GM12878 (cell line): ENCODE data around the gene B3GALNT2. TPM values are rescaled to one million over a fixed set of nuclear protein-coding genes. Genes with fewer than 3 reads are reported as not detected.

ENCODE experiments used
- ATAC-seq: fragments of 200-7000 bp; cut with Tn5 transposase; 3 replicates; pipeline ENCODE4 v1.9.1; 2020; ENCODE audit warnings: mild to moderate bottlenecking, moderate library complexity
- BruUV-seq: library from RNA; stranded (reverse); fragments of 400-500 nt; replicated peaks from 2 replicates; lab custom pipeline; 2021; lab: Mats Ljungman, UMichigan
- CTCF ChIA-PET: fragments of 300-600 bp; sonication (Branson Sonifier 250); formaldehyde crosslinking; extraction: SDS; loops from one replicate; lab custom pipeline; 2021; ENCODE audit warnings: inconsistent platforms; lab: Yijun Ruan, JAX
- POLR2A ChIA-PET: fragments of 350-600 bp; formaldehyde crosslinking; extraction: SDS; loops from one replicate; lab custom pipeline; 2021; ENCODE audit warnings: inconsistent platforms; lab: Charles Lee
- RAD21 ChIA-PET: fragments of 300-600 bp; sonication (Branson Sonifier 250); formaldehyde crosslinking; loops from one replicate; lab custom pipeline; 2023; ENCODE audit warnings: antibody characterized with exemption; ENCODE audit not compliant: unreplicated experiment; lab: Charles Lee
- SMC1A ChIA-PET: fragments of 300-600 bp; sonication (Branson Sonifier 250); formaldehyde crosslinking; loops from one replicate; lab custom pipeline; 2023; ENCODE audit not compliant: unreplicated experiment, uncharacterized antibody; lab: Charles Lee
- DNase-seq: peaks from one replicate; pipeline ENCODE4 v3.0.0-alpha.2; 2011; ENCODE audit warnings: low read depth, low spot score
- FAIRE-seq: peaks from 3 replicates; lab custom pipeline; 2011; peaks lifted over from hg19 to GRCh38; lab: Jason Lieb, UNC
- H2AFZ ChIP-seq: 2 replicates; pipeline ENCODE4 v1.6.0; 2011; ENCODE audit warnings: low read depth, low read length, control low read depth; ENCODE audit not compliant: control insufficient read depth
- H3K27ac ChIP-seq: 2 replicates; pipeline ENCODE4 v1.5.1; 2011; ENCODE audit warnings: control low read depth; ENCODE audit not compliant: control insufficient read depth, insufficient read depth
- H3K27me3 ChIP-seq, 2 experiments: replicated peaks in 1 of 2; 2 replicates each; pipeline versions ENCODE4 v1.6.0 to v1.6.1; 2011; ENCODE audit warnings: low read length in 1 of 2; ENCODE audit not compliant: control insufficient read depth in 2 of 2, insufficient read depth in 2 of 2
- H3K36me3 ChIP-seq, 2 experiments: 2 replicates each; pipeline ENCODE4 v1.5.1; 2011; ENCODE audit warnings: low read length in 1 of 2; ENCODE audit not compliant: control insufficient read depth in 2 of 2, insufficient read depth in 2 of 2
- H3K4me1 ChIP-seq: 2 replicates; pipeline ENCODE4 v1.6.1; 2011; ENCODE audit warnings: mild to moderate bottlenecking, low read length, moderate library complexity, mixed read lengths; ENCODE audit not compliant: control insufficient read depth, insufficient read depth
- H3K4me2 ChIP-seq: 2 replicates; pipeline ENCODE4 v1.6.0; 2011; ENCODE audit warnings: control low read depth; ENCODE audit not compliant: control insufficient read depth, insufficient read depth
- H3K4me3 ChIP-seq: fragments of 200-600 bp; sonication (generic); 2 replicates; pipeline ENCODE4 v1.5.1; 2016
- H3K79me2 ChIP-seq: 2 replicates; pipeline ENCODE4 v1.6.0; 2011; ENCODE audit warnings: low read length; ENCODE audit not compliant: control insufficient read depth, insufficient read depth
- H3K9ac ChIP-seq: 2 replicates; pipeline ENCODE4 v1.8.0; 2011; ENCODE audit warnings: low read length, control low read depth, mixed read lengths; ENCODE audit not compliant: control insufficient read depth, insufficient read depth
- H3K9me3 ChIP-seq: replicated peaks from 3 replicates; pipeline ENCODE4 v1.5.1; 2011; ENCODE audit warnings: mild to moderate bottlenecking, low read length; ENCODE audit not compliant: control insufficient read depth, insufficient read depth
- H4K20me1 ChIP-seq: 2 replicates; pipeline ENCODE4 v1.6.0; 2011; ENCODE audit not compliant: control insufficient read depth, insufficient read depth
- DPF2 ChIP-seq: fragments of 450-650 bp; IDR thresholded peaks from 2 replicates; pipeline ENCODE4 v1.6.1; 2017; ENCODE audit warnings: mild to moderate bottlenecking
- FOXM1 ChIP-seq: IDR thresholded peaks from 2 replicates; pipeline ENCODE4 v1.6.1; 2012; ENCODE audit warnings: low read depth, mild to moderate bottlenecking, inconsistent platforms, low read length, moderate library complexity
- LARP7 ChIP-seq: fragments of 450-650 bp; IDR thresholded peaks from 2 replicates; pipeline ENCODE4 v1.6.1; 2017; ENCODE audit warnings: mild to moderate bottlenecking
- MTA2 ChIP-seq: fragments of 450-650 bp; IDR thresholded peaks from 2 replicates; pipeline ENCODE4 v1.6.1; 2016; ENCODE audit warnings: low read depth, mild to moderate bottlenecking, moderate library complexity
- SP1 ChIP-seq: IDR thresholded peaks from one replicate; pipeline ENCODE4 v1.6.1; 2011; ENCODE audit warnings: low read depth, low read length
- STAT1 ChIP-seq: fragments of 450-650 bp; conservative IDR thresholded peaks from 2 replicates; pipeline ENCODE4 v1.6.1; 2014; ENCODE audit warnings: antibody characterized with exemption, mild to moderate bottlenecking
- SUPT20H ChIP-seq: IDR thresholded peaks from 2 replicates; pipeline ENCODE4 v1.6.1; 2011; ENCODE audit warnings: low read depth, mild to moderate bottlenecking, low read length, moderate library complexity, borderline replicate concordance; ENCODE audit not compliant: control insufficient read depth
- ZNF207 ChIP-seq: fragments of 450-650 bp; IDR thresholded peaks from 2 replicates; pipeline ENCODE4 v1.6.1; 2014; ENCODE audit warnings: antibody characterized with exemption, mild to moderate bottlenecking, borderline replicate concordance
- ZSCAN29 ChIP-seq: fragments of 450-650 bp; IDR thresholded peaks from 2 replicates; pipeline ENCODE4 v1.6.1; 2017; ENCODE audit warnings: mild to moderate bottlenecking, moderate library complexity
- WGBS: methylation state at CpG from one replicate; pipeline ENCODE4 v1.1.6; 2016; ENCODE audit warnings: low lambda C conversion rate; ENCODE audit not compliant: insufficient replicate concordance, insufficient coverage; ENCODE audit errors: missing lambda C conversion rate; 5-methylcytosine and 5-hydroxymethylcytosine counted together
- in situ Hi-C: fragments of 300-500 bp; cut with MboI; formaldehyde crosslinking; loops from 9 replicates; pipeline ENCODE4 v1.14.3; 2018; ENCODE audit warnings: mixed read lengths
- intact Hi-C: fragments of 100-400 bp; cut with micrococcal nuclease; formaldehyde crosslinking; loops from one replicate; pipeline ENCODE4 v1.14.2; 2022; ENCODE audit not compliant: unreplicated experiment
- polyA plus RNA-seq, 11 experiments: library from polyadenylated mRNA; depleted of rRNA in 4 of 11; unstranded in 6 of 11; stranded (reverse) in 5 of 11; fragments of >200 nt; fragmentation: Nextera tagmentation in 4 of 11; fragmentation: Illumina TruSeq in 1 of 11; extraction: Ambion mirVana in 4 of 11; extraction: Trizol in 1 of 11; gene quantifications; 1 replicate in 1 of 11; 2 replicates in 10 of 11; pipeline versions ENCODE4 v1.2.1 to v1.2.3, GENCODE V29; 2011 to 2016; ENCODE audit warnings: inconsistent platforms in 2 of 11, missing spikeins in 2 of 11, low read depth in 1 of 11
- total RNA-seq, 4 experiments: library from RNA; depleted of rRNA in 3 of 4; stranded (reverse); fragments of >200 nt in 3 of 4; fragmentation: Illumina TruSeq in 1 of 4; extraction: Trizol in 1 of 4; gene quantifications; 2 replicates each; pipeline versions ENCODE4 v1.2.1 to v1.2.3, GENCODE V29; 2013 to 2021
- TF ChIP-seq, protein P1 (sequence below): IDR thresholded peaks from 2 replicates; pipeline ENCODE4 v1.6.1; 2012; ENCODE audit warnings: low read depth, low read length, improper control_type of control experiment
- TF ChIP-seq, protein P2 (sequence below): fragments of 450-650 bp; IDR thresholded peaks from 2 replicates; pipeline ENCODE4 v1.6.1; 2017; ENCODE audit warnings: mild to moderate bottlenecking
- TF ChIP-seq, protein P3 (sequence below): IDR thresholded peaks from 2 replicates; pipeline ENCODE4 v1.6.1; 2012; ENCODE audit warnings: mild to moderate bottlenecking, low read depth, low read length

B3GALNT2 gene
- total and polyA plus RNA-seq, 10 of the 15 experiments (the other 5 are each of a cell fraction or from before 2014, with no cell fraction given), result 0.77 to 19.7 (median 12.7) TPM

DNA sequence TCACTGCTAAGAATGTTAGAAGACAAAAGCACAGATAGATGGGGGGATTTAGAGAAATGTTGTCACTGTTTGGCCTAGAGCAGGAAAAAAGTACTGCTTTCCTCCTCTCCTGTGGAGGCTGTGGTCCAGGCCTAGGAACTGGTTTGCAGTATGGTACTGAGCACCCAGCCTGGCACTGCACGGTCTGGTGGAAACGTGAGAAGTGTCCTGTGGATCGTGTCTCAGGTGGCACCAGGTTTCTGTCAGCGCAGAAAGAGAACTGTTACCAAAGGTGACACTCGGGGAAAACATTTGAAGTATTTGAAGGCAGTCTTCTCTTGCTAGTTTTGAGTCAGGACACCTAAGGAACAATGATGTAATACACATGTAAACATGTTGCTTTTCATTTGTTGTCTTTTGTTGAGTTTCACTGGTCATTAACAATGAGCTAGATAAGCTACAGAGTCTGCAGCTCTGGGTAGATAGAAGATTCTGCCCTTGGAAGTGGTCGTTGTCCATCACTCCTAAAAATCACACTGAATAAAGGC lies 63.0 kb downstream of the B3GALNT2 start:
- intact Hi-C loops (no loop called here), in situ Hi-C loops (no loop called here)
- no peaks in the 10 kb centered on the region for H3K27me3 ChIP-seq
- H3K36me3 ChIP-seq, result peaks cover 7 to 22% of the 10 kb centered on the region in 2 experiments
- ChIA-PET CTCF (interaction anchor here (0.6 to 1.5 kb wide), 2 partner anchors 25 to 182 kb away, joined by 3 to 6 read pairs; no protein-coding TSS in a partner anchor), SMC1A (no interaction called here), RAD21 (no interaction called here), POLR2A (no interaction called here)
- H3K4me3 ChIP-seq, result no peak overlapping the region
- H2AFZ ChIP-seq, result no peak overlapping the region
- no TSS peak for BruUV-seq
- H3K27ac ChIP-seq, result no peak overlapping the region
- no peak overlapping the region for H3K4me2 ChIP-seq
- H3K79me2 ChIP-seq, result no peaks in the 10 kb centered on the region
- H4K20me1 ChIP-seq, result no peaks in the 10 kb centered on the region
- no peaks in the 10 kb centered on the region for H3K9me3 ChIP-seq
- FAIRE-seq (peak; percentile 18), ATAC-seq (no peak), DNase-seq (no peak)
- 74% methylated on average over 6 of the region's 6 CpGs for WGBS
- H3K9ac ChIP-seq, result no peak overlapping the region
- no peaks in the 10 kb centered on the region for H3K4me1 ChIP-seq
- TF ChIP-seq, protein P1, sequence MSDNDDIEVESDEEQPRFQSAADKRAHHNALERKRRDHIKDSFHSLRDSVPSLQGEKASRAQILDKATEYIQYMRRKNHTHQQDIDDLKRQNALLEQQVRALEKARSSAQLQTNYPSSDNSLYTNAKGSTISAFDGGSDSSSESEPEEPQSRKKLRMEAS, result no peak
- no peak for TF ChIP-seq ZNF207
- no peak for TF ChIP-seq SP1

DNA sequence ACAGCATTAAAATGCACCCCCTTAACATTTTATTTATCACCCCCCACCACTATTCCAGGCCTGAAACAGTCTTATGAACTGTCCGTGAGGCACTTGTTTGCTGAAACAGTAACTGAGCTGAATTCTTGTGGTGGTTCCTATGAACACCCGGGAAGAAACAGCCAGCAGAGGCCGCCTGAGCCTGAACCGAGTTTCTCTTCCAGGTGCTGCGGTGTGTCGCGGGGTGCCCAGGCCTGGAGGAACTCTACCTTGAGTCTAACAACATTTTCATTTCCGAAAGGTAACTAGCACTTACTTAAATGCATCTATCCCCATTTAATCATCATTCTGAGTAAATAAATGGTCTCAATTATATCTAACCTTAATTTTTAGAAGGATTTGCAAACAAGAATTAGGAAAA lies 70.3 kb downstream of the B3GALNT2 start:
- no TSS peak for BruUV-seq
- TF ChIP-seq SUPT20H (no peak), ZSCAN29 (no peak), DPF2 (no peak), STAT1 (no peak), ZNF207 (no peak), MTA2 (no peak), LARP7 (no peak), FOXM1 (no peak)
- TF ChIP-seq, protein P2, sequence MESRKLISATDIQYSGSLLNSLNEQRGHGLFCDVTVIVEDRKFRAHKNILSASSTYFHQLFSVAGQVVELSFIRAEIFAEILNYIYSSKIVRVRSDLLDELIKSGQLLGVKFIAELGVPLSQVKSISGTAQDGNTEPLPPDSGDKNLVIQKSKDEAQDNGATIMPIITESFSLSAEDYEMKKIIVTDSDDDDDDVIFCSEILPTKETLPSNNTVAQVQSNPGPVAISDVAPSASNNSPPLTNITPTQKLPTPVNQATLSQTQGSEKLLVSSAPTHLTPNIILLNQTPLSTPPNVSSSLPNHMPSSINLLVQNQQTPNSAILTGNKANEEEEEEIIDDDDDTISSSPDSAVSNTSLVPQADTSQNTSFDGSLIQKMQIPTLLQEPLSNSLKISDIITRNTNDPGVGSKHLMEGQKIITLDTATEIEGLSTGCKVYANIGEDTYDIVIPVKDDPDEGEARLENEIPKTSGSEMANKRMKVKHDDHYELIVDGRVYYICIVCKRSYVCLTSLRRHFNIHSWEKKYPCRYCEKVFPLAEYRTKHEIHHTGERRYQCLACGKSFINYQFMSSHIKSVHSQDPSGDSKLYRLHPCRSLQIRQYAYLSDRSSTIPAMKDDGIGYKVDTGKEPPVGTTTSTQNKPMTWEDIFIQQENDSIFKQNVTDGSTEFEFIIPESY, result no peak
- TF ChIP-seq, protein P3, sequence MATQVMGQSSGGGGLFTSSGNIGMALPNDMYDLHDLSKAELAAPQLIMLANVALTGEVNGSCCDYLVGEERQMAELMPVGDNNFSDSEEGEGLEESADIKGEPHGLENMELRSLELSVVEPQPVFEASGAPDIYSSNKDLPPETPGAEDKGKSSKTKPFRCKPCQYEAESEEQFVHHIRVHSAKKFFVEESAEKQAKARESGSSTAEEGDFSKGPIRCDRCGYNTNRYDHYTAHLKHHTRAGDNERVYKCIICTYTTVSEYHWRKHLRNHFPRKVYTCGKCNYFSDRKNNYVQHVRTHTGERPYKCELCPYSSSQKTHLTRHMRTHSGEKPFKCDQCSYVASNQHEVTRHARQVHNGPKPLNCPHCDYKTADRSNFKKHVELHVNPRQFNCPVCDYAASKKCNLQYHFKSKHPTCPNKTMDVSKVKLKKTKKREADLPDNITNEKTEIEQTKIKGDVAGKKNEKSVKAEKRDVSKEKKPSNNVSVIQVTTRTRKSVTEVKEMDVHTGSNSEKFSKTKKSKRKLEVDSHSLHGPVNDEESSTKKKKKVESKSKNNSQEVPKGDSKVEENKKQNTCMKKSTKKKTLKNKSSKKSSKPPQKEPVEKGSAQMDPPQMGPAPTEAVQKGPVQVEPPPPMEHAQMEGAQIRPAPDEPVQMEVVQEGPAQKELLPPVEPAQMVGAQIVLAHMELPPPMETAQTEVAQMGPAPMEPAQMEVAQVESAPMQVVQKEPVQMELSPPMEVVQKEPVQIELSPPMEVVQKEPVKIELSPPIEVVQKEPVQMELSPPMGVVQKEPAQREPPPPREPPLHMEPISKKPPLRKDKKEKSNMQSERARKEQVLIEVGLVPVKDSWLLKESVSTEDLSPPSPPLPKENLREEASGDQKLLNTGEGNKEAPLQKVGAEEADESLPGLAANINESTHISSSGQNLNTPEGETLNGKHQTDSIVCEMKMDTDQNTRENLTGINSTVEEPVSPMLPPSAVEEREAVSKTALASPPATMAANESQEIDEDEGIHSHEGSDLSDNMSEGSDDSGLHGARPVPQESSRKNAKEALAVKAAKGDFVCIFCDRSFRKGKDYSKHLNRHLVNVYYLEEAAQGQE, result no peak

More for the DNA sequence above, 70.3 kb downstream of the B3GALNT2 start:
- no peak overlapping the region for H3K4me2 ChIP-seq
- H3K27ac ChIP-seq, result no peak overlapping the region
- ATAC-seq (no peak), FAIRE-seq (no peak), DNase-seq (no peak)
- no peaks in the 10 kb centered on the region for H4K20me1 ChIP-seq
- no peak overlapping the region for H3K4me3 ChIP-seq
- intact Hi-C loops, result no loop called here
- H3K79me2 ChIP-seq, result no peaks in the 10 kb centered on the region
- H3K36me3 ChIP-seq, result peaks cover 10 to 11% of the 10 kb centered on the region in 2 experiments
- WGBS, result 97% methylated on average over 8 of the region's 8 CpGs
- in situ Hi-C loops, result no loop called here
- CTCF ChIA-PET, result interaction anchor here (1.2 kb wide), 1 partner anchor 538 kb away, joined by 5 read pairs; no protein-coding TSS in a partner anchor
- no peaks in the 10 kb centered on the region for H3K9me3 ChIP-seq
- RAD21 ChIA-PET, result interaction anchor here (0.6 kb wide), 1 partner anchor 538 kb away, joined by 4 read pairs; no protein-coding TSS in a partner anchor
- no peak overlapping the region for H2AFZ ChIP-seq
- no peaks in the 10 kb centered on the region for H3K4me1 ChIP-seq
- SMC1A ChIA-PET, result interaction anchor here (0.6 kb wide), 1 partner anchor 538 kb away, joined by 3 read pairs; no protein-coding TSS in a partner anchor
- POLR2A ChIA-PET, result interaction anchor here (0.6 kb wide), 2 partner anchors 114 to 192 kb away, joined by 3 read pairs; no protein-coding TSS in a partner anchor
- H3K9ac ChIP-seq, result no peak overlapping the region
- H3K27me3 ChIP-seq, result no peaks in the 10 kb centered on the region
